GM20431 (cell line): ENCODE data around the gene ADAMTS6.

ENCODE experiments used
- in situ Hi-C: fragments of 300-500 bp; cut with MseI, MboI; formaldehyde crosslinking; loops from one replicate; pipeline ENCODE4 v1.15.0; 2020; ENCODE audit warnings: low sequenced_read_pairs; ENCODE audit not compliant: unreplicated experiment

ADAMTS6 gene

DNA sequence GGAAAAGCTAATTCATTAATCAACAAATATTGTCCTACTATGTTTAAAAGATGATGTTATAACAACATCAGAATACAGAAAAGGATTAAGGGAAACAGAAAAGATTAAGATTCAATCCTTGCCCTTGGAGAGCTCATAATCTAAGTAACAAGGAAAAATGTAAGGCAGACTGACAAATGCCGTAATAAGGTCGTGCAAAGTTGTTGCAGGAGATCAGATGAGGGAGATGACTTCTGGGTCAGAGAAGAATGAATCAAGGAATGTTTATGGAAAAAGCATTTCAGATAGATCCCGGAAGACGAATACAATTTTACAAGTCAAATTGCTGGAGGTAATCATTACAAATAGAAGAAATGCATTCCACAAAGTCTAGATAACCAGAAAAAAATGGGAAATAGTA lies 6.4 kb downstream of the ADAMTS6 start:
- in situ Hi-C loops = loop anchor here (25.0 kb wide), 1 partner anchor 663 kb away; no protein-coding TSS in a partner anchor

DNA sequence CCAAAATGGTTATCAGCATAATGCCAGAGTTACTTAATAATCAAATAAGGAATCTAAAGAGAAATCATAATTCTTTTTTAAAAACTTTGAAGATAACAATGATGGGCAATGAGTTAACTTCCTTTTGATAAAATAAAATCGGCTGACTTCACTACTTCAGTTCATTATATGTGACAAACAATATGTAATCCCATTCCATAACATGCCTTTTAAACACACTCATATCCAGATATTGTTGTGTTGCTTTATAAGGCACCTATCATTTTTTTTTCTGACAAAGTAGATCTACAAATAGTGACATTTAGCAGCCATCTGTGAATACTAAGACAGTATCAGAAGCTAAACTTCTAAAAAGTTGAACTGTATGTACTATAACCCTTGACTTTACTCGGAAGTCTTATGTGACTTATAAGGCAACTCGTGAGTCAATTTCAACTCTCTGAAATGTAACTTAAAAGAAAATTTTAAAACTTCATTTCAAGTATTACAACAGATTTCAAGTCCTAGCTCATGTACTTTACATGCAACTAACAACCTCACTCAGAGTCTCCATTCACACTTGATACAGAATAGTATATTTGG lies 7.5 kb downstream of the ADAMTS6 start:
- in situ Hi-C loops = no loop called here

DNA sequence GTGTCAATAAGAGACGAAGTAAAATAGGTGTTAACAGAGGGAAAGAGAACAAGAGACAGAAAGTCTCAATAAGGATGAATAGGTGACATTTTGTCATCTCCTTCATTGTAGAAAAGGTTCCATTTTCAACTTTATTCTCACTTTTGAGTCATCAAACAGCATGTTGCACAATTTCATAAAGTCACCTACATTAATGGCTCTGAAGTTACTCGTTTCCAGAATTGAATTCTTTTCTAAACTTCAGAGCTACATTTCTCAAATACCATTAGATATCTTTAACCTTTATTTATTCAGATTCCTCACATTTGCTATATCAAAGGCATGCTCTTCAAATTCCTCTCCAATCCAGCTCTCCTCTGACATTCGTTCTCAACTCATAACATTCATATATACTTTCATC lies 13.1 kb downstream of the ADAMTS6 start:
- in situ Hi-C loops = no loop called here

DNA sequence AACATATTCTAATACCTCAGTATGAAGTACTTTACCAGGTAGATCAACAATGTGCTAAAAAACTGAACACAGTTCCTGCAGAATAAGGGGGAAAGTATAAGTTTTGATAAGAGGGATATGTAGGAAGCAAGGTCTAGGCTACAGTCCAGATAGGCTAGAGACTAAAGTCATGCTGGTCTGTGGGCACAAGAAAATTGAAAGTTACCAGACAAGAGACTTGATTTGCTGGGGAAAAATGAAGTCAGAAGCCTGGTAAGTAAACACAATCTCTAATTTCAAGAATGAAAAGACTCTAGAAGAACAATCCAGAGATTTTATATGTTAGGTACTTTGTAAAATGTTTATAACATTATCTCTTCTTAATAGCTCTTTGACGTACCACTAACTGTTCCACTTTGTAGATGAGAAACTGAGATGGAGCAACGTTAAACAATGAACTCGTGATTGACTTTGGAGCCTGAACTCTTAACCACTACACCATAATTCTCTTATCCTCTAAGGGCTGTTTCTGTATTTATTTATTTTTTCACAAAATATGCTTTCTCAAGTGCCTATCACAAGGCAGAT lies 19.5 kb downstream of the ADAMTS6 start:
- in situ Hi-C loops = no loop called here

DNA sequence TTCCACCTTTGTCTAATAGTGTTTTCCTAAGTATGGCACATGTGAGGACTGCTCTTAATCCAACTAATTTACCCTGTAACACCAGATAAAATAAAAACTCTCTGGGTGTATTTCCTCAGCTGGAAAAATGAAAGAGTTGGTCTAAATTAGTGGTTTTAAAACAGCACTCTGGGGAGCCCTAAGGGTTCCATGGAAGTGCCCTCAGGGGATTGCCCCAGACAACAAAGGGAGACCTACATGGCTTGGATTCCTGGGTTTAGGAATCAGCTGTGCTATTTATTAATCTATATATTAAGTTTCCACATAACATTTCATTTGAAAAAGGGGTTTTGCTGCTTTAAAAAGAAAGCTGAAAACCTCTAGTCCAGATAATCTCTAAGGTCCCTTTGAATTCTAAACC lies 20.2 kb downstream of the ADAMTS6 start:
- in situ Hi-C loops = no loop called here

DNA sequence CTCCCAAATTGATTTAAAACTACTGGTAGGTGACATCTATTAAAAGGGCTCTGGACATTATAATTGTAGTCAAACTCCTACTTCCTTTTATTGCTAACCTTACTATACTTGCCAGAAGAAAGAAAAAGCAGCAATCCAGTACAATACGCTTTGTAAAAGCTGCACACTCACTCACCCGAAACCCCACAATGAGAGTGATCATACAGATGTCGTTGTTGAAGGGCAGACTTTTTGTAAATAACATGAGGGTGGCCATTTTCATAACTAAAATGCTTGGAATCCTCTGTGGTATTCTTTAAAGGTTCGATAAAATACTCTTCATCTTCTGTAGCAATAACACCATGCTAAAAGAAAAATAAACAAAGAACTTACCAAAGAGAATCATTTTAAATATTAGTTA lies 21.7 kb downstream of the ADAMTS6 start:
- in situ Hi-C loops = no loop called here

DNA sequence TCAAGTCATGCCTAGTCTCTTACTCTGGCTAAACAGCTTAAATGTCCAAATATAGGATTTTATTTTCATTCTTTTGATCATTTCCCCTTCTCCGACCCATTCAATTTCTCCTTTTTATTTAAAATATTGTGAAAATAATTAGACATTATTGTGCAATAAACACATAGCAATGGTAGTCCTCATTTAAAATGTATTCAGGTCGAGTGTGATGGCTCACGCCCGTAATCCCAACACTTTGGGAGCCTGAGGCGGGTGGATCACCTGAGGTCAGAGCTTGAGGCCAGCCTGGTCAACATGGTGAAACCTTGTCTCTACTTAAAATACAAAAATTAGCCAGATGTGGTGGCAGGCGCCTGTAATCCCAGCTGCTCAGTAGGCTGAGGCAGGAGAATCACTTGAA lies 26.7 kb downstream of the ADAMTS6 start:
- in situ Hi-C loops = no loop called here

DNA sequence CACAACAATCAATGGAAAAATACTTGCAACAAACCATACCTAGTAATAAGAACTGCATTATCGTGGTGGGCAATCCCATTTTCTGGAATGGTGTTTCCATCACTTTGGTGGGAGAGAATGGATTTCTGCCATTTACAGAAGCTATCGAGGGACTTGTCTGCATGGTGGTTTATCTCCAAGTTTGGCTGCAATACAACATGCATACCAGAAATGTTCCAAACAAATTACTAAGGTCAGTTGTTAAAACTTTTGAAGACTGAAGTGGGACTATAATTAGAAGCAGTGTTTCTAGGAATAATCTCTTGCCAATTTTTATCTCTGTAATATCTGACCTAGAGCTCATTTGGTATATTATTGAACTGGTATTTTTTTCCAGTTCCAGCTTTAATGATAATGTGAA lies 30.3 kb downstream of the ADAMTS6 start:
- in situ Hi-C loops = no loop called here

DNA sequence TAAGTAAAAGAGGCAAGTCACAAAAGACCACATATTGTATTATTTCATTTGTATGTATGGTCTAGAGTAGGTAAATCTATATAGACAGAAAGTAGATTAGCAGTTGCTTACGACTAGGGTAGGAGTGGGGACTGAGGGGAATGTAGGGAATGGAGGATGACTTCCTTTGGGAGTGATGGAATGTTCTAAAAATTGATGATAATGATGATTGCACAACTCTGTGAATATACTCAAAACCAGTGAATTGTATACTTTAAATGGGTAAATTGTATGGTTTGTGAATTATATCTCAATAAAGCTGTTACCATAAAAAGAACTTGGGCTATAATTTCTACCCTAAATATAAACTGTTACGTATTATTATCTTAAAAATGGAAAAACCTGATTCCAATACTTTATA lies 35.0 kb downstream of the ADAMTS6 start:
- in situ Hi-C loops = no loop called here

DNA sequence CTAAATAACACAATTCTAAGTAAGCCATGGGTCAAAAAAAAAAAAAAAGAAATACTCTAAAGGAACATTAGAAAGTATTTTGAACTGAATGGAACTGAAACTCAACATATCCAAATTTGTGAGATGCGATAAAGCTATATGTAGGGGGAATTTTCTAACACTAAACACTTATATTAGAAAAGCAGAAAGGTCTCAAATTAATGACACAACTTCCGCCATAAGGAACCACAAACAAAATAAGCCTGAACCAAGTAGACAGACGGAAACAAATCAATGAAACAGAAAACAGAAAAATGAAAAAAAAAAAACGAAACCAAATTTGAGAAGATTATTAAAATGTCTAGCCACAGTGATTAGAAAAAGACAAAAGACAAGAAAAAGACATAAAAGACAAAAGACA lies 39.9 kb downstream of the ADAMTS6 start:
- in situ Hi-C loops = no loop called here

DNA sequence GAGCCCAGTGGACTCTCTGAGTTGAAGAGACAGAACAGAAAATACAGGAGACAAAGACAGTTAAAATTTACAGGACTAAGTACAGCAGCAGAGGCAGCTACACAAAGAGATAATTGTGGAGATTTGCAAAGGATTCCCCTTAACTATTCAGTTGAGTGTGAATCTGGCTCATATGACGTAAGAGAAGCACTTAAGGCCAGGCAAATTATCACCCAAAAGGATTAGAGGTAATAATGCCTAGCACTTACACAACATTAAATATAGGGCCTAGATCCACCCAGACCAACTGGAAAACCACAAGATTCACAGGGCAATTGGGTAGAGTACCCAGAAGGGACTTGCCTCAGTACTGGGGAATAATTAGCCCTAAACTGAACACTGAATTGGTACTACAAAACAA lies 41.3 kb downstream of the ADAMTS6 start:
- in situ Hi-C loops = no loop called here

DNA sequence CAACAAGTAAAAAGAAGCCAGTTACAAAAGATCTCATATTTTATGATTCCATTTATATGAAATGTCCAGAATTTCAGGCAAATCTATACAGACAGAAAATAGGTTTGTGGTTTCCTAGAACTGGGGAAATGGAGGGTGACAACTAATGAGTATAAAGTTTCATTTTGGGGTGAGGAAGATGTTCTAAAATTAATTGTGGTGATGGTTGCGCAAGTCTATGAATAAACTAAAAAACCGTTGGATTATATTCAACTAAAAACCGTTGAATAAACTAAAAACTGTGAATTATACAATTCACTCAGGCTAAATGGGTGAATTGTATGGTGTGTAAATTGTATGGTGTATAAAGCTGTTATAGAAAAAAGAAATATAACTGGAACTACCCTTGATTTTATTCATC lies 47.6 kb downstream of the ADAMTS6 start:
- in situ Hi-C loops = no loop called here

DNA sequence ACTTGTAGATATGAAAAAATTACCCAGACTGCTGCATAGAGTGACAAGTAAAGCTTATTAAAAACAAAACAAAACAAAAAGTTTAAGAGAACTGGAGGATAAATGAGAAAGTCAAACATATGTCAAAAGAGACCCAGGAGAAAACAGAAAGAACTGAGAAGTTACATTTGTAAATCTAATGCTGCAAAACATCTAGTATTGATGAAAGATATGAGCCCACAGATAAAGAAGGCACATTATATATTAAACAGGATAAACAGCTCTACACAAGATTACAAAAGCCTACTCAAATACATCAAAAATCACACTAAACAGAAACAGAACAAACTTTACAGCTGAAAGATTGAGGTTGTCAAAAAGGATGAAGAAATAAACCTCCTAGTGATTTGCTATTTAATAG lies 55.1 kb downstream of the ADAMTS6 start:
- in situ Hi-C loops = no loop called here

DNA sequence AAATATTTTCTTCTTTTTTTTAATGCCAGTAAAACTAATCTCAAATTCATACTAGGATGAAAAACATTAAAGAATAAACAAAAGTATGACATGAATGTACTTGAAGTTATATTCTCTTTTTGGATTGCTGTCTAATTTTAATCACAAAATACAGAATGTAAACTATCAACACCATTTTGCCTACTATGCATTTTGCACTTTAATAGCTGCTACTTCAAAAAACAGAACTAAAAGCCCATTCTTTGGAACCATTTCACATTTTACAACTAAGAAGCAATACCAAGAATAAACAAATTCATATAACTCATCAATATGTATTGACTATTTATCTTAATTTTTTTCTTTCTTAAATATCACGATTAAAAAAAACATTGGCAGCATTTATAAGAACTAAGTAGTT lies 58.1 kb downstream of the ADAMTS6 start:
- in situ Hi-C loops = no loop called here

DNA sequence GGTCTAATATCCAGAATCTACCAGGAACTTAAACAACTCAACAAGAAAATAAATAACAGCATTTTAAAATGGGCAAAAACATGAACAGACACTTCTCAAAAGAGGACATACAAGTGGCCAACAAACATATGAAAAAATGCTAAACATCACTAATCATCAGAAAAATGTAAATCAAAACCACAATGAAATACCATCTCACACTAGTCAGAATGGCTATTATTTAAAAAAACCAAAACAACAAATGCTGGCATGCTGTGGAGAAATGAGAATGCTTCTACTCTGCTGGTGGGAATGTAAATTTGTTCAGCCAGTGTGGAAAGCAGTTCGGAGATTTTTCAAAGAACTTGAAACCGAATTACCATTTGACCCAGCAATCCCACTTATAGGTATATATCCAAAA lies 63.1 kb downstream of the ADAMTS6 start:
- in situ Hi-C loops = no loop called here

DNA sequence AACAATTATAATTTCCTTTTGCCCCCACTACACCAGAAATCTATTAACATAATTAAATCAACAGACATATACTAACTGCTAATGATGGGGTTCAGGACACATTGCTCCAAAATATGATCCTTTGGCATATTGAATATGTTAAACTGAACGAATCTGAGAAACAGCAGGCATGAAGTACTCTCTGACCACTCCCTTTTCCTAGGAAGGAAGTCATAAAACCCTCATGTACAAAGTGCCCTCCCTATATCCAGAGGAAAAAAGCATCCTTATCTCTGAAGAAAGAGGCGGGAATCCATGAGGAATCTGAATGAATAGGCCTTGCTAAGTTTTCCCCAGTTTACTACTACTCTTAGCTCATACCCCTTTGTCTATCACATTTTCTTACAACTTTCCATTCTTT lies 67.9 kb downstream of the ADAMTS6 start:
- in situ Hi-C loops = no loop called here

DNA sequence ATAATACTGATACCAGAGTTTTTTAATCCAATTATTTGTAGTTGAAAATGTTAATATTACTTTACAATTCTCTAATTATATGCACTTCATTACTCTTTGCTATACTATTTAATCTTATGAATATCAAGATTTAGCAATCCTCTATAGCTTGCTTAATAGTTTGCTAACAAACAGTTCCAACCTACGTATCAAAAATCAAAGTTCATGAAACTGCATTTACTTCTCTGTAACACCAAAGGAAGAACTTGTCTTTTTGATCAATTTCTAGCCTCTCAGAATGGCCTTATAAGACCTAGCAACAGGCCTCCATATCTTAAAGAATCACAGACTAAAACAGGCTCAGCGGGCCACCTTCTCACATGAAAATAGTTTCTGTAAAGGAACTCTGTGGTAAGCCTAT lies 68.9 kb downstream of the ADAMTS6 start:
- in situ Hi-C loops = no loop called here

DNA sequence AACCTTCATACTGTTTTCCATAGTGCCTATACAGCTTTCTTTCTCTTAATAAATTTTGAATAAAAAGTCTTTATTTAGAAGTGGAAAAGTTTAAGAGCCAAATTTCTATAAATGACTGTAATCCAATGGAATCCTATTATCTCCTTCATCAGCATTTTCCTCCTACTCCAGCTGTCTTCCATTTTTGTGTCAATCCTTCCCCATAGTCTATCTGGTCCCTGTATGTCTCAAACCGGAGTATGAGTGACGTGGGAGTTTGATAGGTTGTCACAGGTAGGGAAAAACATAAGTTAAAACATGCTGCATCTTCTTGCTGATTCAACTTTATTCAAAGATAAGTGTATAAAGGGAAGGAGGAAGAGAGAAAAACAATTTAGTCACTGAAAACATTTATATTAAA lies 70.4 kb downstream of the ADAMTS6 start:
- in situ Hi-C loops = no loop called here

DNA sequence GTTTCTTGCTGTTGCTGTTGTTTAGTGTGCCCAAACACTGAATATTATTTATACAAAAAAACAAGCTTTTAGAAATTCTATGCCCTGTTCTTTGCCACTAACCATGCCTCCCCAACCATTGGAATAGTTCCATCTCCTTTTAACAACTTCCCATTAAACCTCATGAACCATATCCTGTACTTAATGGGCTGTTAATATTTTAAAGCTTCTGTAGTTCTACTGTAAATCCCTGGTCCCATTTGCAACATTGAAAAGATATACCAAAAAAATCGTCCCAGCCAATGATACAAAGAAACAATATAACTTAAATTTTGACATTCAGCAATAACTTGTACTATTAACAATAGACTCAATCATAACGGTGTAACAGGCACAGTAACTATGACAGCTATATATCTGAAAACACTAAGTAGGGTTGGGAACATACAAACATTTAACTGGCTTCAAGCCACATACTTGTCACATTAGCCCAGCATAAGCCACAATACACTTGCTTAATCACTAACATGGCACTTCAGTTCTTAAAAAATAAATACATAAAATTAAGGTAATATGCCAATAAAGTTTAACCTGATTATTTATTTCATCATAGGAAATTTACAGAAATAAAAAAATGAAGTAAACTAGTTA lies 86.1 kb downstream of the ADAMTS6 start:
- in situ Hi-C loops = no loop called here

DNA sequence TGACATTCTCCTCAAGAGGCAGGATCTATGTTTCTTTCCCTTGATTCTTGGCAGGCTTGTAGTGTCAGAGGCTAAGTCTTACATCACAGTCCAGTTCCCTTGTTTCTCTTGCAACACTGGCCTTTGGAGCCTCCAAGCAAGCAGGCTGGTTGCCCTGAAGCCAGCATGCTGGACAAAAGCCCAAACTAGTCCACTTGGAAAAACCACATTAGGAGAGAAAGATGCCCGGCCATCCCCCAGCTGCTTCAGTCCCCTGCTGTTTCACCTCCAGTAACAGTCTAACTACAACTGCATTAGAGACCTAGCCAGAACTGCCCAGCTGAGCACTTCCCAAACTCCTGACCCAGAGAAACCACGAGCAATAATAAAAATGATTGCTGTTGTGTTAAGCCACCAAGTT lies 87.6 kb downstream of the ADAMTS6 start:
- in situ Hi-C loops = no loop called here

DNA sequence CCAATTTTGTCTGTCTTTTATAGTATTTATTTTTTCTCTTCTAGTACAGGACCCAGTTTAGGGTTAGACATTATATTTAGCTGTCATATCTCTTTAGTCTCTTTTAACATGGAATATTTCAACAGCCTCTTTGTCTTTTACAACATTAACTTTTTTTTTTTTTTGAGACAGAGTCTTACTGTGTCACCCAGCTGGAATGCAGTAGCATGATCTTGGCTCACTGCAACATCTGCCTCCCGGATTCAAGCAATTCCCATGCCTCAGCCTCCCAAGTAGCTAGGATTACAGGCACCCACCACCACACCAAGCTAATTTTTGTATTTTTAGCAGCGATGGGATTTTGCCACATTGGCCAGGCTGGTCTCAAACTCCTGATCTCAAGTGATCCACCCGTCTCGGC lies 90.1 kb downstream of the ADAMTS6 start:
- in situ Hi-C loops = no loop called here

DNA sequence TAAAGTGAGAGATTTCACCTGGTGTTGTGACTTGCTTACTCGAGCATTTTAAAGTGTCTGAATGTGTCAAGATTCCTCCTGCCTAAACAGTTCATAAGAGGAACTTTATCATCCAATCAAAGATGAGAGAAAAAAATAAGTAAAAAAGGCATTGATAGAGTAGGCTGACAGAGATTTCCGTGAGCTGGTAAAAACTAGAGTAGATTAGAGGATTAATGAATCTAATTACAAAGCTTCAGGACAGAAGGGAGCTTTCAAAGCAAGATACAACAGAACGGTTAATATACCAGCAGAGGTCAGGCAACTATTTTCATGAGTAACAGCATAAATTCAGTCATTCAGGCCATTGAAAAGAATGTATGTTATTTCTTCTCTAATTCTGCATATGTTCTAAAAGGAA lies 91.5 kb downstream of the ADAMTS6 start:
- in situ Hi-C loops = no loop called here
